Measurements from ENCODE around the gene DOK6. TPM values are rescaled to one million over a fixed set of nuclear protein-coding genes. Genes with fewer than 3 reads are reported as not detected.

DOK6 gene
- total RNA-seq, 1 donor from 2014 or later, result 19.7 TPM

- Mint-ChIP-seq H3K4me3 (ENCODE audit: unreplicated experiment) (no peak overlapping the region), H3K4me1 (ENCODE audit: low read depth, unreplicated experiment) (peaks cover 9% of the 10 kb centered on the region), H3K36me3 (ENCODE audit: unreplicated experiment) (no peaks in the 10 kb centered on the region), H3K27ac (ENCODE audit: unreplicated experiment) (peak overlapping the region; percentile 36), H3K27me3 (ENCODE audit: unreplicated experiment) (no peaks in the 10 kb centered on the region), H3K9me3 (ENCODE audit: unreplicated experiment) (no peaks in the 10 kb centered on the region)
- no peak for DNase-seq
- TF ChIP-seq, protein P1, sequence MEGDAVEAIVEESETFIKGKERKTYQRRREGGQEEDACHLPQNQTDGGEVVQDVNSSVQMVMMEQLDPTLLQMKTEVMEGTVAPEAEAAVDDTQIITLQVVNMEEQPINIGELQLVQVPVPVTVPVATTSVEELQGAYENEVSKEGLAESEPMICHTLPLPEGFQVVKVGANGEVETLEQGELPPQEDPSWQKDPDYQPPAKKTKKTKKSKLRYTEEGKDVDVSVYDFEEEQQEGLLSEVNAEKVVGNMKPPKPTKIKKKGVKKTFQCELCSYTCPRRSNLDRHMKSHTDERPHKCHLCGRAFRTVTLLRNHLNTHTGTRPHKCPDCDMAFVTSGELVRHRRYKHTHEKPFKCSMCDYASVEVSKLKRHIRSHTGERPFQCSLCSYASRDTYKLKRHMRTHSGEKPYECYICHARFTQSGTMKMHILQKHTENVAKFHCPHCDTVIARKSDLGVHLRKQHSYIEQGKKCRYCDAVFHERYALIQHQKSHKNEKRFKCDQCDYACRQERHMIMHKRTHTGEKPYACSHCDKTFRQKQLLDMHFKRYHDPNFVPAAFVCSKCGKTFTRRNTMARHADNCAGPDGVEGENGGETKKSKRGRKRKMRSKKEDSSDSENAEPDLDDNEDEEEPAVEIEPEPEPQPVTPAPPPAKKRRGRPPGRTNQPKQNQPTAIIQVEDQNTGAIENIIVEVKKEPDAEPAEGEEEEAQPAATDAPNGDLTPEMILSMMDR (IDR thresholded peaks at IDR 0.05; ENCODE audit: partially characterized antibody, unreplicated experiment), result no peak
These were observed 230.6 kb downstream of the DOK6 start for GRCh38 chr18:69631281-69631680.

- Mint-ChIP-seq H3K27me3 (ENCODE audit: unreplicated experiment) (peaks cover 2% of the 10 kb centered on the region), H3K4me1 (ENCODE audit: low read depth, unreplicated experiment) (peaks cover 9% of the 10 kb centered on the region), H3K27ac (ENCODE audit: unreplicated experiment) (no peak overlapping the region), H3K36me3 (ENCODE audit: unreplicated experiment) (no peaks in the 10 kb centered on the region), H3K4me3 (ENCODE audit: unreplicated experiment) (no peak overlapping the region), H3K9me3 (ENCODE audit: unreplicated experiment) (no peaks in the 10 kb centered on the region)
- DNase-seq, result no peak
- TF ChIP-seq, protein P1 (IDR thresholded peaks at IDR 0.05; ENCODE audit: partially characterized antibody, unreplicated experiment), result no peak
These were observed 234.8 kb downstream of the DOK6 start for GRCh38 chr18:69635482-69635881.

DNA sequence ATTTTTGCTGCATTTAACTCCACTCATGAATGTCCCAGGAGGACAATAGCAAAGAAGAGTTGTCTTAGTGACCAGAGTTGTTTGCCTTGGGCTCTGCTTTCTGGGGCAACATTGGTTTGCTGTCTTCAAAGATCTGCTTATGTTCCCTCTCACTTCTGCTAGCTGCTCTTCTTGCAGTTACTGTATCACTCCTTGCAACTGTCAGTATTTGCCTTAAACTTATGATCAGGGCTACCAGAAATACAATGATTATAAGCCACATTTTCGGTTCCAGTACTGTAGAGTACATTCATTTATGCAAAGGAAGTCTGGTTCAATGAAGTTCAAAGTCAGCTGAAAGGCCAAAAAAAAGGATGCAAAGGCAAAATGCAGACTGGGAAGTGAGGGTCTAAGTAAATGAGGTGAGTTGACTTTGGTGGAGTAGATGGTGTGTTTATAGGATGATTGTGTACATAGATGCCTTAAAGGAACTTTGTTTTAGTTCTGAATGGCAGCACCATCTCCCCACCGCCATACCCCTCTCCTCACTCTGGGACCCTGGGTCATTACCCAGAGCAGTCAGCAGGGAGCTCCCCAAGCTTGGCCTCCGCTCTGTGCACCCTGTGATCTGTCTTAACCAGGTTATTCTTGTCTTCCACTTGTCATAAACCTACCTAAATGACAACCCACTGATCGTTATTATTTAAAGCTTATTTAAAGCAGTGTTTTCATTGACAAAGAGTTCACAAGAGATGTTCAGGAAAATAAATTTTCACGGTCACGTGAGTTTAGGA is 236.0 kb downstream of the DOK6 start:
- no peak overlapping the region for H3K4me3 Mint-ChIP-seq (ENCODE audit: unreplicated experiment)
- no peak overlapping the region for H3K27ac Mint-ChIP-seq (ENCODE audit: unreplicated experiment)
- H3K4me1 Mint-ChIP-seq (ENCODE audit: low read depth, unreplicated experiment), result peaks cover 3% of the 10 kb centered on the region
- H3K27me3 Mint-ChIP-seq (ENCODE audit: unreplicated experiment), result peaks cover 2% of the 10 kb centered on the region
- no peak for DNase-seq
- TF ChIP-seq, protein P1 (IDR thresholded peaks at IDR 0.05; ENCODE audit: partially characterized antibody, unreplicated experiment), result no peak
- H3K9me3 Mint-ChIP-seq (ENCODE audit: unreplicated experiment), result no peaks in the 10 kb centered on the region
- no peaks in the 10 kb centered on the region for H3K36me3 Mint-ChIP-seq (ENCODE audit: unreplicated experiment)

- no peak overlapping the region for H3K27ac Mint-ChIP-seq (ENCODE audit: unreplicated experiment)
- H3K9me3 Mint-ChIP-seq (ENCODE audit: unreplicated experiment), result no peaks in the 10 kb centered on the region
- no peak overlapping the region for H3K4me3 Mint-ChIP-seq (ENCODE audit: unreplicated experiment)
- DNase-seq, result no peak
- H3K36me3 Mint-ChIP-seq (ENCODE audit: unreplicated experiment), result no peaks in the 10 kb centered on the region
- peaks cover 3% of the 10 kb centered on the region for H3K4me1 Mint-ChIP-seq (ENCODE audit: low read depth, unreplicated experiment)
- TF ChIP-seq, protein P1 (IDR thresholded peaks at IDR 0.05; ENCODE audit: partially characterized antibody, unreplicated experiment), result no peak
- H3K27me3 Mint-ChIP-seq (ENCODE audit: unreplicated experiment), result peaks cover 2% of the 10 kb centered on the region
These were observed 237.4 kb downstream of the DOK6 start for GRCh38 chr18:69638056-69638455.

DNA sequence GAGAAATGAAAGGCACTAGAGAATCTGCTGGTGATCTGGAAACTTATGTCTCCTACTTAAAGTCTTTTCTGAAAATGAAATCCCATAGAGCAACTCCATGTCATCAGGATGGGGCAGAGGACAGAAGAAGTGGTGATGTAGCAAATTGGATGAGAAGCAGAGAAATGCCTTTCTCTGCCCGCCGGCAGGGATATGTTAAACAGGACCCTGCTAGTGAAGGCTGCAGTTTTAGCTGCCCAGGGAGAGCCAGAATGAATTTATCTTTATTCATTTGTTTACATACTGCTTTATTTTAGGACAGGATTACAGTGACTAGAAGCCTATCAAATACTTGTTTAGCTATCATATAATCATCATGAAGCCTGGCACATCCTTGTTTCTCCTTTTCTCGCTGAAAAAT is 247.0 kb downstream of the DOK6 start:
- Mint-ChIP-seq H3K27me3 (ENCODE audit: unreplicated experiment) (no peaks in the 10 kb centered on the region), H3K4me1 (ENCODE audit: low read depth, unreplicated experiment) (peaks cover 5% of the 10 kb centered on the region), H3K27ac (ENCODE audit: unreplicated experiment) (no peak overlapping the region), H3K4me3 (ENCODE audit: unreplicated experiment) (no peak overlapping the region), H3K36me3 (ENCODE audit: unreplicated experiment) (no peaks in the 10 kb centered on the region), H3K9me3 (ENCODE audit: unreplicated experiment) (no peaks in the 10 kb centered on the region)
- TF ChIP-seq, protein P1 (IDR thresholded peaks at IDR 0.05; ENCODE audit: partially characterized antibody, unreplicated experiment), result no peak
- DNase-seq, result no peak
